Stimulated activated CD4-positive, alpha-beta T cell treated with anti-CD3 and anti-CD28 coated beads, Interleukin-4, amount 100 ng/mL, for 1 hour (primary cell): Measurements from ENCODE around the gene BRPF3.

Source experiments
- DNase-seq: peaks from one replicate; pipeline ENCODE4 v3.0.0-alpha.2; 2020

The BRPF3 gene

DNA sequence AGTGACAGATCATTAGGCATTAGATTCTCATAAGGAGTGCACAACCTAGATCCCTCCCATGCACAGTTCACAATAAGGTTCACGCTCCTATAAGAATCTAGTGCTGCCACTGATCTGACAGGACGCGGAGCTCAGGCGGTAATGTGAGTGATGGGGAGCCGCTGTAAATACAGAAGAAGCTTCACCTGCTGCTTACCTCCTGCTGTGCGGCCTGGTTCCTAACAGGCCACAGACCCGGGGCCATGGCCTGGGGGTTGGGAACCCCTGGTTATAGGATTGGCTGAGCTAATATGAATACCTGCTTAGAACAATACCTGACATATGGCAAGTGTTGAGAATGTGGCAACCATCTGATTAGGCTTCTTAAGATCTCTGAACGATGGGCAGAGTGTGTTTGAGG, 75.7 kb downstream of the BRPF3 start:
- DNase-seq, result no peak

- DNase-seq, result no peak
Measured at GRCh38 chr6:36273067-36273466, 76.5 kb downstream of the BRPF3 start.

- DNase-seq, result no peak
Measured at GRCh38 chr6:36273802-36274514, 77.4 kb downstream of the BRPF3 start.

DNA sequence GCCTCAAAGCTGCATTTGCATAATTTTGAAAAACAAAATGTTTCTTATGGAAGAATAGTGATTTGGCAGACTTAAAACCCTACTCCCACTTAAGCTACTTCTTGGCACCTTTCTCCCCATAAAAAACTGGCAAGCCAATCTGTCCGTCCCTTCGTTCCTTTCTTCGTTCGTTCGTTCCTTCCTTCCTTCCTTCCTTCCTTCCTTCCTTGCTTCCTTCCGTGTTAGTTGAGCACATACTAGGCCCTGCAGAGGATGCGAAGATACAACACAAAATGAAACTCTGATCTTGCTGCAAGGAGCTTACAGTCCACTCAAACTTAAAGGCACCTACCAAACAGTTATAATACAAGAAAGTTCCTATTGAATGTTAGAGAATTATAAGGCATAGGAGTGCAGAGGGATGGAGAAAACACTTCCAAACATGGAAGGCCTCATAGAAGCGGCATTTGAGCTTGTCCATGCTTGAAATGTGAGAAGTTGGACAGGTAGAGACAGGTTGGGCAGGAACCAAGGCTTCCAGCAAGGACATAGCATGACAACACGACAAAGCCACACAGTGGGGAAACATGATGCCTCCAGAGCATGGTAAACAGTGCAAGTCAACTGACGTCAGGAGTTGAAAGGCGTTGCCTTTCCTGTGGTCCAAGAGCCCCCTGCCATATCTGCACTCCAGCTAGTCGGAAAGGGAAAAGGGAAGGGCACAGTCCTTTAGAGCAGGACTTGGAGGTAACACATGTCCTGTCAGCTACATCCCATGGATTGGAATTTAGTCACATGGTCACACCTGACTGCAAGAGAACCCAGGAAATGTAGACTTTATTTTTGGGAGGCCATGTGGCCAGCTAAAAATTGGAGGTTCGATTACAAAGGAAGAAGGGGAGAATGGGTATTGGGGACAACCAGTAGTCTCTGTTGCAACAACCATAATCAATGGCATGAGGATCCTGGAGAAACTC, 80.3 kb downstream of the BRPF3 start:
- no peak for DNase-seq

DNA sequence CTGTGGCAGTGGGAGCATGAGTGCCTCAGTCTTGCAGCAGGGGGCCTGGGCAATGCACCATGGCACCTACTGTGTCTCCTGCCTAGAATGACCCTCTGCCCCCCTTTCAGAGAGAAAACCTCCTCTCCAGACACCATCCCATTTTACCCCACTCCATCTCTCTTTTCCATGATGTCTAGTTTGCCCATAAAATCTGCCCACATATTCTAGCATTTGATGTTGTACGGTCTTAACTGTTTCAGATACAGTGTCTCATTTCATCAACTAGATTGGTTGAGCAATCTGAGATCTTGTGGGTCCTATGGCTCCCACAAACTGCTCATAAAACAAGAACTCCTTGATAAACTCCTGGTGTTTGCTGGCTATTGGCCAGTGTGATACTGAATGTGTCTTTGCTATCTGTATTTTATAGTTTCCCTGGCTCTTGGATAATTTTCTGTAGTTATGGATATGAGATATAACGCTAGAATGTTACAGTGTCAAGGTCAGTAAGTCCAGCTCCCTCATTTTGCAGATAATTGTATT, 81.5 kb downstream of the BRPF3 start:
- no peak for DNase-seq

GRCh38 chr6:36280467-36280866, 83.9 kb downstream of the BRPF3 start:
- DNase-seq, result no peak

DNA sequence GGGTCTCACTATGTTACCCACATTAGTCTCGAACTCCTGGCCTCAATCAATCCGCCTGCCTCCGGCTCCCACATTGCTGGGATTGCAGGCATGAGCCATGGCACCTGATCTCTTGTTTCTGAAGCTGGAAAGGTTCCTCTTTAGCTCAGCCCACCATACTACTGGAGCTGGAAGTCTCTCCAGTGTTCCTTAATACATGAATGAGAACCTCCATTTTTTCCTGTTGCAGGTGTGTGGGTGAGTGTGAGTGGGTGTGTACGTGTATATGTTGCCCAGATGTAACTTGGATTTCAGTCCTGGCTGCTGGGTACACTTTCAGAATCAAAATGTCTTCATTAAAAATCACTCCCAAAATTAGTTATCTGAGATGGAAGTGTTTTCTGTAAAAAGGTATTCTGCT, 84.4 kb downstream of the BRPF3 start:
- DNase-seq, result no peak
